IMR-90 (cell line): Measurements from ENCODE around the gene ANKRD44. TPM values are rescaled to one million over a fixed set of nuclear protein-coding genes. Genes with fewer than 3 reads are reported as not detected.
A peak's percentile ranks its signal among the peaks of the same experiment; 100 is the strongest.
"Not testable (repeated sequence)": the region's sequence is repeated elsewhere in the genome, so short reads cannot be mapped to it uniquely, and the experiment has no call there.

Experiments used
- ATAC-seq: fragments of 200-7000 bp; cut with Tn5 transposase; 2 replicates; pipeline ENCODE4 v1.9.1; 2020; ENCODE audit warnings: low read depth, mild to moderate bottlenecking, moderate library complexity
- BruUV-seq: library from RNA; stranded (reverse); fragments of 400-500 nt; replicated peaks from 2 replicates; lab custom pipeline; 2021; lab: Mats Ljungman, UMichigan
- CTCF ChIA-PET: fragments of 300-600 bp; formaldehyde crosslinking; extraction: SDS; loops from one replicate; lab custom pipeline; 2021; ENCODE audit warnings: antibody characterized with exemption; lab: Yijun Ruan, JAX
- POLR2A ChIA-PET: fragments of 300-600 bp; sonication (Branson Sonifier 250); formaldehyde crosslinking; loops from one replicate; lab custom pipeline; 2022; ENCODE audit warnings: antibody characterized with exemption; ENCODE audit not compliant: unreplicated experiment; lab: Charles Lee
- DNase-seq: peaks from one replicate; pipeline ENCODE4 v3.0.0; 2013
- H2AFZ ChIP-seq: replicated peaks from 2 replicates; pipeline ENCODE3; 2013; ENCODE audit warnings: low read length, mild to moderate bottlenecking; ENCODE audit not compliant: poor library complexity
- H2AK5ac ChIP-seq: 2 replicates; pipeline ENCODE4 v1.6.1; 2013; ENCODE audit warnings: low read depth, low read length, inconsistent platforms
- H2AK9ac ChIP-seq: replicated peaks from 2 replicates; pipeline ENCODE3; 2013; ENCODE audit warnings: mild to moderate bottlenecking, low read depth, low read length, moderate library complexity; ENCODE audit not compliant: poor library complexity
- H2BK120ac ChIP-seq: 2 replicates; pipeline ENCODE4 v1.6.1; 2013; ENCODE audit warnings: low read depth, low read length, inconsistent platforms
- H2BK15ac ChIP-seq: 3 replicates; pipeline ENCODE4 v1.6.1; 2013; ENCODE audit warnings: low read depth, low read length, inconsistent platforms
- H2BK20ac ChIP-seq: 2 replicates; pipeline ENCODE4 v1.6.1; 2013; ENCODE audit warnings: low read depth, mild to moderate bottlenecking, inconsistent platforms, low read length, moderate library complexity
- H2BK5ac ChIP-seq: 2 replicates; pipeline ENCODE4 v1.6.1; 2013; ENCODE audit warnings: mild to moderate bottlenecking, low read depth, low read length, inconsistent platforms; ENCODE audit not compliant: poor library complexity, severe bottlenecking
- H3K14ac ChIP-seq: replicated peaks from 2 replicates; pipeline ENCODE4 v1.6.1; 2013; ENCODE audit warnings: low read depth, low read length, inconsistent platforms
- H3K18ac ChIP-seq: 2 replicates; pipeline ENCODE4 v1.6.1; 2013; ENCODE audit warnings: low read depth, low read length, control low read depth
- H3K23ac ChIP-seq: 2 replicates; pipeline ENCODE4 v1.6.1; 2013; ENCODE audit warnings: low read depth, low read length, inconsistent platforms
- H3K27ac ChIP-seq: 2 replicates; pipeline ENCODE4 v1.5.1; 2013; ENCODE audit warnings: mild to moderate bottlenecking, control low read depth, low read length; ENCODE audit not compliant: insufficient read depth
- H3K27me3 ChIP-seq: 2 replicates; pipeline ENCODE4 v1.6.1; 2013; ENCODE audit warnings: low read length; ENCODE audit not compliant: control insufficient read depth, insufficient read depth
- H3K36me3 ChIP-seq: 2 replicates; pipeline ENCODE4 v1.6.1; 2013; ENCODE audit warnings: low read length, mixed read lengths; ENCODE audit not compliant: control insufficient read depth, insufficient read depth
- H3K4ac ChIP-seq: 2 replicates; pipeline ENCODE4 v1.6.1; 2013; ENCODE audit warnings: low read depth, low read length, inconsistent platforms
- H3K4me1 ChIP-seq: 2 replicates; pipeline ENCODE4 v1.6.1; 2013; ENCODE audit warnings: low read length, mixed read lengths; ENCODE audit not compliant: control insufficient read depth, insufficient read depth
- H3K4me2 ChIP-seq: 2 replicates; pipeline ENCODE4 v1.6.1; 2013; ENCODE audit warnings: low read depth, mild to moderate bottlenecking, control low read depth, low read length, moderate library complexity
- H3K4me3 ChIP-seq: 2 replicates; pipeline ENCODE4 v1.5.1; 2013; ENCODE audit warnings: low read depth, mild to moderate bottlenecking, control low read depth, low read length, moderate library complexity; ENCODE audit not compliant: insufficient read depth
- H3K56ac ChIP-seq: 2 replicates; pipeline ENCODE4 v1.6.1; 2013; ENCODE audit warnings: low read length, inconsistent platforms; ENCODE audit not compliant: insufficient read depth; ENCODE audit errors: extremely low read depth
- H3K79me1 ChIP-seq, 2 experiments: 2 replicates each; pipeline ENCODE4 v1.6.1; 2013; ENCODE audit warnings: low read length in 2 of 2, inconsistent platforms in 1 of 2, low read depth in 1 of 2
- H3K9ac ChIP-seq: 2 replicates; pipeline ENCODE4 v1.6.1; 2013; ENCODE audit warnings: low read depth, low read length, control low read depth
- H3K9me1 ChIP-seq: 2 replicates; pipeline ENCODE4 v1.6.1; 2013; ENCODE audit warnings: low read length, inconsistent platforms; ENCODE audit not compliant: insufficient read depth
- H3K9me3 ChIP-seq: 2 replicates; pipeline ENCODE4 v1.6.1; 2013; ENCODE audit warnings: low read length; ENCODE audit not compliant: control insufficient read depth, insufficient read depth
- H4K20me1 ChIP-seq: 2 replicates; pipeline ENCODE4 v1.6.1; 2013; ENCODE audit warnings: low read length, inconsistent platforms; ENCODE audit not compliant: insufficient read depth
- H4K5ac ChIP-seq: 2 replicates; pipeline ENCODE4 v1.6.1; 2013; ENCODE audit warnings: mild to moderate bottlenecking, low read depth, low read length, control low read depth
- H4K8ac ChIP-seq, 2 experiments: 2 replicates each; pipeline ENCODE4 v1.6.1; 2013; ENCODE audit warnings: low read depth in 2 of 2, low read length in 2 of 2, control low read depth in 1 of 2, inconsistent platforms in 1 of 2
- H4K91ac ChIP-seq: 2 replicates; pipeline ENCODE4 v1.6.1; 2013; ENCODE audit warnings: low read depth, low read length, inconsistent platforms; ENCODE audit not compliant: insufficient read depth
- WGBS, 2 experiments: methylation state at CpG; one replicate each; pipeline versions ENCODE4 v1.1.5 to v1.1.7; 2013; ENCODE audit warnings: missing lambda C conversion rate in 2 of 2; ENCODE audit not compliant: insufficient read length in 1 of 2; ENCODE audit errors: extremely low coverage in 2 of 2; 5-methylcytosine and 5-hydroxymethylcytosine counted together
- dilution Hi-C: fragments of 300-500 bp; cut with HindIII; formaldehyde crosslinking; loops from one replicate; pipeline ENCODE4 v1.14.3; 2018; ENCODE audit warnings: low sequenced_read_pairs; ENCODE audit not compliant: unreplicated experiment
- in situ Hi-C: fragments of 300-500 bp; cut with MboI; formaldehyde crosslinking; loops from 3 replicates; pipeline ENCODE4 v1.14.3; 2019; ENCODE audit warnings: low sequenced_read_pairs, inconsistent platforms, mixed read lengths
- intact Hi-C: fragments of 100-400 bp; cut with micrococcal nuclease; formaldehyde crosslinking; loops from 2 replicates; pipeline ENCODE4 v1.10.0; 2022
- polyA plus RNA-seq, 3 experiments: library from polyadenylated mRNA; depleted of rRNA; stranded (reverse); fragments of >200 nt; gene quantifications; 2 replicates each; pipeline ENCODE4 v1.2.3, GENCODE V29; 2012; ENCODE audit warnings: low replicate concordance in 1 of 3
- total RNA-seq: library from RNA; depleted of rRNA; stranded (reverse); fragments of >200 nt; gene quantifications from 2 replicates; pipeline ENCODE4 v1.2.3, GENCODE V29; 2012

Gene ANKRD44
- total and polyA plus RNA-seq, 2 of the 4 experiments (the other 2 are of a cell fraction) = 5.2 to 15.6 TPM

DNA sequence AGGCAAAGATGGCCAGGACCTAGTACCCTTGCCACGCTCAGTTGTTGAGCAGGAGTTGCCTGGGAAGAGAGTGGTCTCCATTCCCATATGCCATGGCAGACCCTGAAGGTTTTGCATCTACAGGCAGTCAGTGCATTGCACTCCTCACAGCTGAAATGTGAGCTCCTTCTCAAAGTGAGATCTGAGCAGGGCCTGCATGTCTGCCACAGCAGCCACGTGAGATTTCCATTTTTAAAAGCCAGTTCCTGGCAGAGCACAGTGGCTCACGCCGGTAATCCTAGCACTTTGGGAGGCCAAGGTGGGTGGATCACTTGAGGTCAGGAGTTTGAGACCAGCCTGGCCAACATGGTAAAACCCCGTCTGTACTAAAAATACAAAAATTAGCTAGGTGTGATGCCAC is 33.4 kb upstream of the ANKRD44 start:
- peak overlapping the region; percentile 56 for H2AFZ ChIP-seq
- H2BK15ac ChIP-seq, H3K14ac ChIP-seq, dilution Hi-C loops, H3K4me3 ChIP-seq, H3K79me1 ChIP-seq, H3K36me3 ChIP-seq, H3K9me3 ChIP-seq, DNase-seq, H3K27ac ChIP-seq, POLR2A ChIA-PET, H2BK5ac ChIP-seq, H3K23ac ChIP-seq, H4K91ac ChIP-seq, in situ Hi-C loops, H3K9ac ChIP-seq, H4K5ac ChIP-seq, H3K4me1 ChIP-seq, H3K18ac ChIP-seq, ATAC-seq, H3K9me1 ChIP-seq, H4K8ac ChIP-seq, H3K4me2 ChIP-seq, CTCF ChIA-PET, H2BK20ac ChIP-seq, intact Hi-C loops, BruUV-seq, H2AK9ac ChIP-seq, H3K56ac ChIP-seq, H4K20me1 ChIP-seq, H2BK120ac ChIP-seq, H3K27me3 ChIP-seq, H2AK5ac ChIP-seq, H3K4ac ChIP-seq: not testable (repeated sequence)
- no CpG with 5 or more reads among the region's 5 CpGs for WGBS, 2 experiments
